HCT116 (cell line): ENCODE results near the gene CLIC4. TPM values are rescaled to one million over a fixed set of nuclear protein-coding genes. Genes with fewer than 3 reads are reported as not detected.

Experiments used
- ATAC-seq: fragments of 200-7000 bp; cut with Tn5 transposase; 2 replicates; pipeline ENCODE4 v1.9.1; 2020; ENCODE audit warnings: mild to moderate bottlenecking, moderate library complexity
- BruUV-seq: library from RNA; stranded (reverse); fragments of 400-500 nt; replicated peaks from 2 replicates; lab custom pipeline; 2021; lab: Mats Ljungman, UMichigan
- CTCF ChIA-PET: fragments of 300-600 bp; sonication (Branson Sonifier 250); formaldehyde crosslinking; loops from one replicate; lab custom pipeline; 2021; ENCODE audit warnings: antibody characterized with exemption; lab: Charles Lee
- POLR2A ChIA-PET: fragments of 300-600, 350-600 bp; sonication (Branson Sonifier 250); formaldehyde crosslinking; loops from one replicate; lab custom pipeline; 2021; ENCODE audit warnings: antibody characterized with exemption; lab: Charles Lee
- RAD21 ChIA-PET, 2 experiments: fragments of 300-600 bp; sonication (Branson Sonifier 250); formaldehyde crosslinking; loops; one replicate each; lab custom pipeline; 2023; ENCODE audit warnings: low total read pairs in 2 of 2; ENCODE audit not compliant: uncharacterized antibody in 2 of 2, unreplicated experiment in 2 of 2, low non-redundant PET in 1 of 2; lab: Charles Lee
- DNase-seq: peaks from one replicate; pipeline ENCODE4 v3.0.0-alpha.2; 2010; ENCODE audit warnings: low read depth, low spot score
- H2AFZ ChIP-seq: fragments of 200-600 bp; shearing (Covaris generic), sonication (generic); 2 replicates; pipeline ENCODE4 v1.6.1; 2017; ENCODE audit warnings: low read depth, mixed run types, mixed read lengths, antibody characterized with exemption, low read length; ENCODE audit not compliant: poor library complexity, severe bottlenecking
- H3K27ac ChIP-seq: 2 replicates; pipeline ENCODE4 v1.5.1; 2012; ENCODE audit warnings: low read depth, low read length
- H3K27me3 ChIP-seq: fragments of 200-600 bp; sonication (generic); 2 replicates; pipeline ENCODE4 v1.6.1; 2016; ENCODE audit warnings: mixed run types, low read length, mixed read lengths; ENCODE audit not compliant: insufficient read depth
- H3K36me3 ChIP-seq, 2 experiments: fragments of 200-500 bp in 1 of 2; fragments of 200-600 bp in 1 of 2; sonication (Bioruptor generic) in 1 of 2; sonication (generic) in 1 of 2; 2 replicates each; pipeline versions ENCODE4 v1.5.1 to v1.6.1; 2014 to 2016; ENCODE audit warnings: low read length in 2 of 2, inconsistent platforms in 1 of 2, mixed read lengths in 1 of 2, mixed run types in 1 of 2; ENCODE audit not compliant: insufficient read depth in 2 of 2, control insufficient read depth in 1 of 2
- H3K4me1 ChIP-seq, 2 experiments: fragments of 200-600 bp in 1 of 2; sonication (generic) in 1 of 2; 2 replicates each; pipeline versions ENCODE4 v1.5.1 to v1.6.1; 2012 to 2017; ENCODE audit warnings: low read length in 2 of 2, inconsistent platforms in 1 of 2, mild to moderate bottlenecking in 1 of 2, mixed read lengths in 1 of 2, mixed run types in 1 of 2, moderate library complexity in 1 of 2; ENCODE audit not compliant: insufficient read depth in 2 of 2, control insufficient read depth in 1 of 2
- H3K4me2 ChIP-seq: fragments of 200-600 bp; sonication (generic); 2 replicates; pipeline ENCODE4 v1.6.1; 2017; ENCODE audit warnings: mixed run types, low read length, mixed read lengths
- H3K4me3 ChIP-seq, 2 experiments: fragments of 200-600 bp in 1 of 2; sonication (generic) in 1 of 2; replicated peaks in 1 of 2; 2 replicates each; pipeline ENCODE4 v1.5.1; 2011 to 2016; ENCODE audit warnings: low read length in 2 of 2, control low read depth in 1 of 2, low read depth in 1 of 2, mild to moderate bottlenecking in 1 of 2, mixed read lengths in 1 of 2, mixed run types in 1 of 2
- H3K79me2 ChIP-seq: fragments of 200-600 bp; sonication (generic); 2 replicates; pipeline ENCODE4 v1.6.1; 2017; ENCODE audit warnings: mild to moderate bottlenecking, mixed run types, low read length, moderate library complexity, mixed read lengths; ENCODE audit not compliant: insufficient read depth
- H3K9ac ChIP-seq: fragments of 200-600 bp; sonication (generic); 2 replicates; pipeline ENCODE4 v1.6.1; 2016; ENCODE audit warnings: low read length, mixed read lengths
- H3K9me2 ChIP-seq: fragments of 200-600 bp; sonication (generic), shearing (Covaris generic); 2 replicates; pipeline ENCODE4 v1.6.1; 2017; ENCODE audit warnings: mixed run types, mild to moderate bottlenecking, moderate library complexity; ENCODE audit not compliant: insufficient read depth
- H3K9me3 ChIP-seq, 2 experiments: fragments of 200-500 bp in 1 of 2; fragments of 200-600 bp in 1 of 2; sonication (Bioruptor generic) in 1 of 2; sonication (generic) in 1 of 2; 2 replicates each; pipeline ENCODE4 v1.6.1; 2014 to 2017; ENCODE audit warnings: low read length in 2 of 2, mixed read lengths in 2 of 2, inconsistent platforms in 1 of 2, low read depth in 1 of 2, mild to moderate bottlenecking in 1 of 2, mixed run types in 1 of 2, moderate library complexity in 1 of 2; ENCODE audit not compliant: control insufficient read depth in 1 of 2, insufficient read depth in 1 of 2
- H4K20me1 ChIP-seq: fragments of 200-600 bp; sonication (generic), shearing (Covaris generic); 2 replicates; pipeline ENCODE4 v1.6.1; 2017; ENCODE audit warnings: mixed run types, mild to moderate bottlenecking, moderate library complexity; ENCODE audit not compliant: insufficient read depth
- ELF1 ChIP-seq: IDR thresholded peaks from 2 replicates; pipeline ENCODE4 v1.6.1; 2012; ENCODE audit warnings: low read depth, borderline replicate concordance
- MAX ChIP-seq: IDR thresholded peaks from 2 replicates; pipeline ENCODE4 v1.6.1; 2012
- POLR2A ChIP-seq: IDR thresholded peaks from 2 replicates; pipeline ENCODE4 v1.7.0; 2011; ENCODE audit warnings: borderline replicate concordance; ENCODE audit not compliant: insufficient read depth, insufficient read length; ENCODE audit errors: extremely low read depth
- SRF ChIP-seq: IDR thresholded peaks from 2 replicates; pipeline ENCODE4 v1.6.1; 2012; ENCODE audit warnings: low read depth
- YY1 ChIP-seq: IDR thresholded peaks from 2 replicates; pipeline ENCODE4 v1.6.1; 2011; ENCODE audit warnings: low read length, low read depth, moderate library complexity, mild to moderate bottlenecking; ENCODE audit not compliant: insufficient replicate concordance; ENCODE audit errors: extremely low read depth
- intact Hi-C: fragments of 100-400 bp; cut with micrococcal nuclease; formaldehyde crosslinking; loops from 2 replicates; pipeline ENCODE4 v1.10.0; 2022
- total RNA-seq: library from RNA; stranded (reverse); gene quantifications from one replicate; pipeline ENCODE4 v1.2.1, GENCODE V29; 2021; ENCODE audit not compliant: unreplicated experiment
- TF ChIP-seq, protein P1 (sequence below): IDR thresholded peaks from 2 replicates; pipeline ENCODE4 v1.6.1; 2012; ENCODE audit warnings: low read depth

The CLIC4 gene
- total RNA-seq, 1 experiment from 2014 or later, result 77.2 TPM

- TF ChIP-seq SRF, result no peak
- no peak for TF ChIP-seq ELF1
- TF ChIP-seq MAX, result no peak
- no peak for TF ChIP-seq YY1
- TF ChIP-seq POLR2A, result no peak
Measured at GRCh38 chr1:24886241-24886640, 141.0 kb downstream of the CLIC4 start (continued).

GRCh38 chr1:24888061-24888970 lies 143.1 kb downstream of the CLIC4 start:
- H3K9me2 ChIP-seq, result no peaks in the 10 kb centered on the region
- BruUV-seq, result no TSS peak
- no peak for DNase-seq
- no peaks in the 10 kb centered on the region for H3K9me3 ChIP-seq
- CTCF ChIA-PET, result interaction anchor here (1.2 kb wide), 1 partner anchor 10 kb away, joined by 3 read pairs; no protein-coding TSS in a partner anchor
- H3K27ac ChIP-seq, result no peak overlapping the region
- no peak overlapping the region for H3K4me2 ChIP-seq
- no peaks in the 10 kb centered on the region for H3K79me2 ChIP-seq
- no peaks in the 10 kb centered on the region for H4K20me1 ChIP-seq
- no peak overlapping the region for H3K9ac ChIP-seq
- H3K27me3 ChIP-seq, result no peaks in the 10 kb centered on the region
- POLR2A ChIA-PET, result interaction anchor here (0.7 kb wide), 1 partner anchor 144 kb away, joined by 6 read pairs; no protein-coding TSS in a partner anchor
- no peaks in the 10 kb centered on the region for H3K4me1 ChIP-seq
- no peak overlapping the region for H2AFZ ChIP-seq
- H3K36me3 ChIP-seq, result no peaks in the 10 kb centered on the region
- TF ChIP-seq, protein P1, sequence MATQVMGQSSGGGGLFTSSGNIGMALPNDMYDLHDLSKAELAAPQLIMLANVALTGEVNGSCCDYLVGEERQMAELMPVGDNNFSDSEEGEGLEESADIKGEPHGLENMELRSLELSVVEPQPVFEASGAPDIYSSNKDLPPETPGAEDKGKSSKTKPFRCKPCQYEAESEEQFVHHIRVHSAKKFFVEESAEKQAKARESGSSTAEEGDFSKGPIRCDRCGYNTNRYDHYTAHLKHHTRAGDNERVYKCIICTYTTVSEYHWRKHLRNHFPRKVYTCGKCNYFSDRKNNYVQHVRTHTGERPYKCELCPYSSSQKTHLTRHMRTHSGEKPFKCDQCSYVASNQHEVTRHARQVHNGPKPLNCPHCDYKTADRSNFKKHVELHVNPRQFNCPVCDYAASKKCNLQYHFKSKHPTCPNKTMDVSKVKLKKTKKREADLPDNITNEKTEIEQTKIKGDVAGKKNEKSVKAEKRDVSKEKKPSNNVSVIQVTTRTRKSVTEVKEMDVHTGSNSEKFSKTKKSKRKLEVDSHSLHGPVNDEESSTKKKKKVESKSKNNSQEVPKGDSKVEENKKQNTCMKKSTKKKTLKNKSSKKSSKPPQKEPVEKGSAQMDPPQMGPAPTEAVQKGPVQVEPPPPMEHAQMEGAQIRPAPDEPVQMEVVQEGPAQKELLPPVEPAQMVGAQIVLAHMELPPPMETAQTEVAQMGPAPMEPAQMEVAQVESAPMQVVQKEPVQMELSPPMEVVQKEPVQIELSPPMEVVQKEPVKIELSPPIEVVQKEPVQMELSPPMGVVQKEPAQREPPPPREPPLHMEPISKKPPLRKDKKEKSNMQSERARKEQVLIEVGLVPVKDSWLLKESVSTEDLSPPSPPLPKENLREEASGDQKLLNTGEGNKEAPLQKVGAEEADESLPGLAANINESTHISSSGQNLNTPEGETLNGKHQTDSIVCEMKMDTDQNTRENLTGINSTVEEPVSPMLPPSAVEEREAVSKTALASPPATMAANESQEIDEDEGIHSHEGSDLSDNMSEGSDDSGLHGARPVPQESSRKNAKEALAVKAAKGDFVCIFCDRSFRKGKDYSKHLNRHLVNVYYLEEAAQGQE, result no peak
- no peak for TF ChIP-seq YY1
- intact Hi-C loops, result no loop called here
- RAD21 ChIA-PET, result no interaction called here
- ATAC-seq, result no peak
- H3K4me3 ChIP-seq, result no peak overlapping the region
